GM18511 (cell line): Measurements from ENCODE around the gene NREP.

ENCODE experiments used
- ATAC-seq: cut with Tn5 transposase; IDR thresholded peaks from one replicate; pipeline ENCODE4 v1.9.1; 2021; ENCODE audit warnings: mild to moderate bottlenecking, moderate library complexity; ENCODE audit not compliant: unreplicated experiment

Gene NREP

DNA sequence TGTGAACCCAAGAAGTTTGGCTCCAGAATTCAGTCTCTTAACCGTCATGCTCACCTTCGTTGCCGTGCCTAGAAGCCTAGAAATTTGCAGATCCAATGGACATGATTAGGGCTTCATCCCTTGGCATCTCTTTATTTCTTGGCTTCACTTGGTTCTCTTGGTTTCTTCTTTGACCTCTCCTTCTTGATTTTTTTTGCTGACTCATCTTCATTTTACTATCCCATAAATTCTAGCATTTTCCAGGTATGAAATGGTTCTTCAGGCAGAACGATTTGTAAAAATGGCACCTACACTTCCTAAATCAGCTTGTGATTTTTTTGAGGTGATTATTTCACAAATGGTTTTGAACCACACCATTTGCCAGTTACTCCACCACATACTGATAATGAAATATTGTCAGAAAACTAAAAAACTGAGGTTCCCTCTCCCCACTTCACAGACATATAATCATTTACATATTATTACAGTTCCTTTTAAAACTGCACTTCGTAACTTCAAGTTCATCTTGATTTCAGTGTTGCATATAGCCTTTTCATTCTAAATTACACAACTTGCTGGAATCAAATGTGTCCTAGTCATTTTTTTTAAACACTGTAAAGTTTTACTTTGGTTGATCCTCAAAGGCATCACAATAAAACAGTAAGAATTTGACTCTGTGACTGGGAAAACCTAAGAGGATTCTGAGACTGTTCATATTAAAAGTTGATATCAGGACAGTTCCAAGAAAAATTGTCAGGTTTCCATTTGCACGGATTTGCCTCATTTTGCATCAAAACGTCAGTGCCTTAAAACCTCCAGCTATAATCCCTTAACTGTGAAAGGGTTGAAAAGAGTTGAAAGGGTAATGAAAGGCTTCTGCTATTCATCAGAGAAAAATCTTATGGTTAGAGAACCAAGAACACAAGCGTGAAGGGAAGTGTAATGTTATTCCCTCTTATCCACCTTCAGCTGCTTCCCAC lies 8.9 kb upstream of the NREP start:
- no peak for ATAC-seq

- ATAC-seq: no peak
Measured at GRCh38 chr5:111764019-111764418, 7.0 kb upstream of the NREP start.

DNA sequence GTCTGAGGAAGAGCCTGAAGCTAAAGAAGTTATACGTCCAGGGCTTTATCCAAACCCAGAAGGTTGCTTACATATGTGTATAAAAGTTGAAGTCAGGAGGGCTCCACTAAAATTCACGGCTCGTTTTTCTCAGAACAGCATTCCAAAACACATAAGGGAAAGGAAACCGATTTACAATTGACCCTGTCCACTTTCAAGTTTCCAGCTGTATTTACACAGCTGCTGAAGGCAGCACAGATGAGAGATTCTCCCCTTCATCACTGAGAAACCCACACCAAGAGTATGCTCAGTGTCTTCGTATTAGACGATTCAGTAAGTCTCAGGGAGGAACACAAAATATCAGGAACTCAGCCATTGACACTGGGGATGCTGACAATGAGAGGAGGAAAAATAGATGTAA lies 5.9 kb upstream of the NREP start:
- ATAC-seq: no peak

DNA sequence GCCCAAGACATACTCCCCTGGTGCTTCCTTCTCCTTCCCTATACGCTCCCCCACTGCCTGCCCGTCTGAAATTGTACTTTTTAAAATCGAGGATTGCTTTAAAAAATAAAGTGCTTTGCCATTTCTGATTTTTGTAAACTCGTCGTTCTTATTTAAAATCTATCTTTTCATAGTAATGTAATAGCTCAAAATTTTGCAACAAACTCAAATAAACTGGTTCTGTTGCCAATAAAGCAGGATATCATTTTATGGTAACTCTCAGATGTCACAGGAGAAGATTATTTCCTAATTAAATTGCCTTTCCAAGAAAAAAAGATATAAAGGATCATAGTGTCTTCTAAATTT lies 1.3 kb upstream of the NREP start:
- no peak for ATAC-seq

DNA sequence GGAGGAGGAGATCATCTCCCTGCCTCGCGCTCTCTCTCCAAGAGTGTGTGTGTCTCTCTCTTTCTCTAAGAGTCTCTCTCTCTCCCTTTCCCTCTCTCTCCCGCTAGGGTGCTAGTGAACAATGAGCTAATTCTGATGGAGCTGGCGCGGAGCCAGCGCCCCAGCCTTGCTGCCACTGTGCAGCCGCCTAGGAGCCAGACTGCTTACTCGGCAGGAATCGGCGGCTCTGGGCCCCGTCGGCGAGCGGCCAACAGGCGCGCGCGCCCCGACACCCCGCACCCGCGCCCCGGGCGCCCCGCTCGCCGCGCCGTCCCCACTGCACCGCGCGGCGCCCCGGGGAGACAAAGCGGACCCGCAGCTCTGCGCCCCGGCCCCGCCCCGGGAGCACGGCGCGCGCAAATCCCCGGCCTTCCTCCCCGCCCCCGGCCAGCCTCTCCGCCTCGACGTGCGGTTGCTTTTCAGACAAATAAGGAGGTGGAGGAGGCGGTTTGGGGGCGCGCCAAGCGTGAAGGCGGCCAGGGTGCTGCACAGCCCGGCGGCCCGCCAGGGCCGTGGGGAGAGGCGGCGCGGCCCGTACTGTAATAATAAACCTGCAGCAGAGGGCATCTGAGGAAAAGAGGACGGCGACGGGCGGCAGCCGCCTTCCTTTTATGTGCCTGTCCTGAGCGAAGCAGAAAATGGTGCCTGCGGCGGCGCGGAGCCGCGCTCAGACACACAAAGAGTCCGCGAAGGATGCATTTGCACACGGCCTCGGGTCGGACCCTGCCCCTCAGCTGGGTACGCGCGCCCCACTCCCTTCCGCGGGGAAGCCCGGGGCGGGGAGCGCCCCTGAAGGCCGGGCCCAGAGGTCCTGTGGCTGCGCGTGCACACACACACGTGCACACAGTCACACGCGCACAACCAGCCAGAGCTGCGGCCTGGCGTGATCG lies 625 bp upstream of the NREP start:
- ATAC-seq: peak; percentile 79

DNA sequence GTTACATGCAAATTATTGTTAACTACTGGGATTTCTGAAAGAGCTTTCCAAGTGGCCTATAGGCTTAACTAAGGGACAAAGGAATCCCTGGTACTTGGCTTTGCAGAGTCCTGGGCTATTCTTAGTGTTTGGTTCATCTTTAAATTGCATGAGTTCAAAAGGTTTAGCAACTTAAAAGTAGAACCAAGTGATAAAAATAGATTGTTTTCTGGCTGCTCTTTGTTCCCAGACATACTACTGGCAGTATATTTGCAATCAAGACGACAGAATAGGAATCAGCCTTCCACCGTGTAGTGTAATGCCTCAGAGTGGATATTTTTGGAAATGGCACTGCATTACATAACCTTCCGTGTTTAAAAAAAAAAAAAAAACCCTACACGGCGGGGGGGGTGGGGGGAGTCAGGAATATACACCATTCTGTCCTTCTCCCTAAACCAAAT lies 1.0 kb downstream of the NREP start:
- no peak for ATAC-seq

DNA sequence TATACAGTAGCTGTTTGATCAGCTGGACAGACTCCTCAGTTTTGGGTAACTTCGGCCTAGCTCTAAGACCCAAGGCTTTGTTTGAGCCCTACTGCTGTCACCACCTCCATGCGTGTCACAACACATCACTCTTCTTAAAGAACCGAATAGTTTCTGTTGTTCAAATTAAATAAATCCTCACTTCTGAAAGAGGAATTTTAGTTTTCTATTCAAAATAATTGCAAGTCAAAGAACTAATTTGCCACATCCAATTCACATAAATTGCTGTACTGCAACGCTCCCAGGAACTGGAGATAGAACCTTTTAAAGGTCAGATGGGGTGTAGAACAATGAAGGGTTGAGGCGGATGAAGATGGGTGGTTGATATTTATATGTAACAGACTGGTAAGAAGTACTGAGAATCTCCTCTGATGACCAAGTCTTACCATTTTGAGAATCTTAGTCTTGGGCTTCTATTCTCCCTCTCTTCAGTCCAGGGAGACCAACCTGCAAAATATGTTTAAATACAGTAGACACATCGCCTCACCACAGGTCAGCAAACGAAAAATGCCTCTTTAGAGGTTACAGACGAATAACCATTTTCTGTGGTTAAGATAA lies 1.6 kb downstream of the NREP start:
- no peak for ATAC-seq

GRCh38 chr5:111753884-111754589 lies 3.0 kb downstream of the NREP start:
- no peak for ATAC-seq

GRCh38 chr5:111752426-111752965 lies 4.5 kb downstream of the NREP start:
- no peak for ATAC-seq

DNA sequence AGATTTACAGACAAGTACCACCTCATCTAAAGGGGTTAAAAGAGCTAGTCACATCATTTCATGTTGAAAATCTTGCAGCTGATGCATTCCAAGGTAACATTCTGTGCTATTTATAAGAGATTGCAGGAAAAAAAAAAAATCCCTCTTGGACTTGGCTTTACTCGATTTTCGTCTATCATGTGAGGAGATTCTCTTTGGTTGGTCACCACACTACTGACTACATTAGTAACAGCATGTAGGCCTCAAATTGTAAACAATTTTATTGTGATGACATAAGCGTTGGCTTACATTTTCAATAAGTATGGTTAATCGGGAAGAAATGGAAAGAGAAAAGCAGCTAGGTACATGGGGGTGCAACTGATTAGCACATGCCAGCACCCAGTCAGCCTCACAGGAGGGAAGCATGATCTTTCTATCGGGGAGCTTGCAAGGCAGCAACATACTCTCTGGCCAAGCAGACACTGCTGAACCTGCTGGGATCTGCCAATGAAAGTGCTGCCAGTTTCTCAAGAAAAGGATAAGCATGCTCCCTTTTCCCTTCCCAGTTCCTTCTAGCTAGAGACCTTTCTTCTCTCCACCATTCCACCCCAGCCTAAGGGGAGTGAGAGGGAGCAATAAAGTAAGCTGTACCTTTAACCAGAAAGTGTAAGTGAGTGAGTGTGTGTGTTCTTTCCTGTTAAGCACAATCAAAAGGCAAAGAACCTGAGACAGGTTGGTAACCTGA lies 7.5 kb downstream of the NREP start:
- ATAC-seq: no peak

GRCh38 chr5:111748304-111748763 lies 8.7 kb downstream of the NREP start:
- ATAC-seq: no peak

- ATAC-seq: no peak
Measured at GRCh38 chr5:111747337-111747736, 9.7 kb downstream of the NREP start.

DNA sequence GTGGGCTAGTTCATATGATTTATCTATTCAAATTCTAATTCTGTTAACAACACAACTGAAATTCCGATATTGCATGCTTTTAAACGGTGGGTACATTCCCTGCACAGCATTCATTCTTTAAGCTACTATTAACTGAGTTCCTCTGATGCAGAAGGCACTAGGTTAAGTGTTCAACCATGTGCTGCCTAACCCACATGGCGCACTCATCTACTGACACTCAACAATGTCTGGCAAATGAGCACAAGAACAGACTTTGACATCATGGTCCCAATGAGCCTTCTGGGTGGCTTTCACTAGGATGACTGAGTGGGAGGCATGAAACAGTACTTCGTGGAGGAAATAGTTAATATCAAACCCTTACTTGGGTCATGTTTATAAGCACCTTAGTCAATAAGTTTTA lies 10.2 kb downstream of the NREP start:
- no peak for ATAC-seq

DNA sequence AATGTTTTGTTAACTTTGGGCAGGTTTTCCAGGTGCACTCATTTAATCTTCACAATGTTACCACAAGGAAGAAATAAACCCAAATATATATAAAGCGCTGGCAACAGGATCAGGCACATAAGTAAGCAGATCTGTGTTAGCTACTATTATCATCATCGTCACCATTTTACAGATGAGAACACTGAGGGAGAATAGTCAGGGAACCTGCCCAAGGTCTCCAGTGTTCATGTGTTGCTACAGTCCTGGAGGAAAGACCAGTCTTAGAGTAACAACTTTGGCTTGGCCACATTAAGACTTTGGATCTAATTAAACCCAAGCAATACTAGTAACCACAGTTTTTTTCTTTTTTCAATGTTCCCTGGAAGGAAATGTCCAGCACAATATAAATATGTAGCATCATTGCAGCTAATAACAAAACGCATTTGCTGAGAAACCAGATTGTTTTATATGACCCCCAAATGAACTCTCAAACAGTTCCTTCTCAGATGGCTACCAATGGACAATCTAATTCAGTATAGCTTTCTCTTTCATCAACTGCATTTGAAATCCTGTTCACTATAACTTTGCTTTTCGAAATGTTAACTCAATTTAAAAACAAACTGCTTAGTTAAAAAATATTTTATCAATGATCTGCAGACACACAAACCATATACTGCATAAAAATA lies 11.8 kb downstream of the NREP start:
- no peak for ATAC-seq

GRCh38 chr5:111744455-111744854 lies 12.5 kb downstream of the NREP start:
- ATAC-seq: no peak

GRCh38 chr5:111743988-111744387 lies 13.0 kb downstream of the NREP start:
- no peak for ATAC-seq

GRCh38 chr5:111743512-111743911 lies 13.5 kb downstream of the NREP start:
- no peak for ATAC-seq

- no peak for ATAC-seq
Measured at GRCh38 chr5:111742177-111742994, 14.6 kb downstream of the NREP start.
